ENCODE data around the gene SNX6. TPM values are rescaled to one million over a fixed set of nuclear protein-coding genes. Genes with fewer than 3 reads are reported as not detected.
A peak's percentile ranks its signal among the peaks of the same experiment; 100 is the strongest.

SNX6 gene
- total RNA-seq, 1 experiment from 2014 or later, result 53.9 TPM

DNA sequence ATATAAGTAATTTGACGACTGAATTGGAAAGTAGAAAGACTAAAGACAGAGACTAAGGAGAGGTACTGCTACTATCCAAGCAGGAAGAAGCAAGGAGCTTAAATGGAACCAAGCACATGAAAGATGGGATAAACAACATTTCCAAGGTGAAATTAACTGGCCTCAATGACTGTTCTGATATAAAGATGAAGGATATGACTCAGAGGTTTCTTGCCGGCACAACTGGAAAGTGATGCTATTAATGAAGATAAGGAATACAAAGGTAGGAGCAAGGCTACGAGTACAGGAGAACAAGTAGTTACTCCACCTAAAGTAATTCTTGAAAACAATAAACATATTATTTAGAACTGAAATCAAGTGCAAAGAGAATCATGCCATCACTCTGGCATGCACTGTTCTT, 6.4 kb downstream of the SNX6 start:
- Histone ChIP-seq H3K9me3 (ENCODE audit: low read length) (no peaks in the 10 kb centered on the region), H3K4me3 (ENCODE audit: low read length) (no peak overlapping the region), H3K9me2 (replicated peaks; ENCODE audit: low read length) (no peaks in the 10 kb centered on the region), H3K9ac (ENCODE audit: low read length) (no peak overlapping the region), H3K79me2 (ENCODE audit: low read length) (peaks cover 40% of the 10 kb centered on the region), H3F3A (ENCODE audit: low read length, unreplicated experiment) (no peaks in the 10 kb centered on the region), H3K27me3 (ENCODE audit: low read length) (no peaks in the 10 kb centered on the region), H4K20me1 (ENCODE audit: low read length) (0 out of 2 replicates have a peak, but pooled peaks cover 8% of the 10 kb centered on the region), H3K4me2 (ENCODE audit: low read length) (no peak overlapping the region), H3K27ac (ENCODE audit: low read length) (no peak overlapping the region), H2AFZ (ENCODE audit: low read length) (no peak overlapping the region), H3K36me3 (ENCODE audit: low read depth, low read length) (peaks cover 2% of the 10 kb centered on the region; the same call in 1 of the 2 replicates), H3K4me1 (ENCODE audit: insufficient read depth, low read length) (peaks cover under 1% of the 10 kb centered on the region)
- ChIA-PET POLR2A (ENCODE audit: unreplicated experiment) (no interaction called here), CTCF (no interaction called here)
- no TSS peak for BruUV-seq (replicated peaks)
- peak; percentile 71; the same call in 1 of the 2 replicates for ATAC-seq
- TF ChIP-seq, protein P1, sequence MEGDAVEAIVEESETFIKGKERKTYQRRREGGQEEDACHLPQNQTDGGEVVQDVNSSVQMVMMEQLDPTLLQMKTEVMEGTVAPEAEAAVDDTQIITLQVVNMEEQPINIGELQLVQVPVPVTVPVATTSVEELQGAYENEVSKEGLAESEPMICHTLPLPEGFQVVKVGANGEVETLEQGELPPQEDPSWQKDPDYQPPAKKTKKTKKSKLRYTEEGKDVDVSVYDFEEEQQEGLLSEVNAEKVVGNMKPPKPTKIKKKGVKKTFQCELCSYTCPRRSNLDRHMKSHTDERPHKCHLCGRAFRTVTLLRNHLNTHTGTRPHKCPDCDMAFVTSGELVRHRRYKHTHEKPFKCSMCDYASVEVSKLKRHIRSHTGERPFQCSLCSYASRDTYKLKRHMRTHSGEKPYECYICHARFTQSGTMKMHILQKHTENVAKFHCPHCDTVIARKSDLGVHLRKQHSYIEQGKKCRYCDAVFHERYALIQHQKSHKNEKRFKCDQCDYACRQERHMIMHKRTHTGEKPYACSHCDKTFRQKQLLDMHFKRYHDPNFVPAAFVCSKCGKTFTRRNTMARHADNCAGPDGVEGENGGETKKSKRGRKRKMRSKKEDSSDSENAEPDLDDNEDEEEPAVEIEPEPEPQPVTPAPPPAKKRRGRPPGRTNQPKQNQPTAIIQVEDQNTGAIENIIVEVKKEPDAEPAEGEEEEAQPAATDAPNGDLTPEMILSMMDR (conservative IDR thresholded peaks at IDR 0.05; ENCODE audit: low read depth, low read length), result no peak
- TF ChIP-seq EZH2 (IDR thresholded peaks at IDR 0.05; ENCODE audit: low read length, unreplicated experiment) (no peak), EZH2phosphoT487 (IDR thresholded peaks at IDR 0.05; ENCODE audit: borderline replicate concordance, low read length) (no peak)
- intact Hi-C loops (cut with micrococcal nuclease), result no loop called here
- DNase-seq, result peak; percentile 20

- Histone ChIP-seq H3K9ac (ENCODE audit: low read length) (no peak overlapping the region), H3K4me1 (ENCODE audit: insufficient read depth, low read length) (no peaks in the 10 kb centered on the region; the same call in 1 of the 2 replicates), H3F3A (ENCODE audit: low read length, unreplicated experiment) (no peaks in the 10 kb centered on the region), H3K27ac (ENCODE audit: low read length) (no peak overlapping the region), H4K20me1 (ENCODE audit: low read length) (0 out of 2 replicates have a peak, but pooled peaks cover 8% of the 10 kb centered on the region), H3K4me2 (ENCODE audit: low read length) (no peak overlapping the region), H3K36me3 (ENCODE audit: low read depth, low read length) (peaks cover 2% of the 10 kb centered on the region; the same call in 1 of the 2 replicates), H3K4me3 (ENCODE audit: low read length) (no peak overlapping the region), H3K9me2 (replicated peaks; ENCODE audit: low read length) (no peaks in the 10 kb centered on the region), H3K79me2 (ENCODE audit: low read length) (peaks cover 17% of the 10 kb centered on the region; the same call in 1 of the 2 replicates), H3K27me3 (ENCODE audit: low read length) (no peaks in the 10 kb centered on the region), H2AFZ (ENCODE audit: low read length) (no peak overlapping the region), H3K9me3 (ENCODE audit: low read length) (no peaks in the 10 kb centered on the region)
- intact Hi-C loops (cut with micrococcal nuclease), result no loop called here
- BruUV-seq (replicated peaks), result no TSS peak
- ChIA-PET POLR2A (ENCODE audit: unreplicated experiment) (interaction anchor here (0.6 kb wide), 1 partner anchor 45 kb away, joined by 4 read pairs; no protein-coding TSS in a partner anchor), CTCF (no interaction called here)
- ATAC-seq (no peak), DNase-seq (no peak)
- no peak for TF ChIP-seq EZH2phosphoT487 (IDR thresholded peaks at IDR 0.05; ENCODE audit: borderline replicate concordance, low read length)
- no peak for TF ChIP-seq EZH2 (IDR thresholded peaks at IDR 0.05; ENCODE audit: low read length, unreplicated experiment)
- TF ChIP-seq, protein P1 (conservative IDR thresholded peaks at IDR 0.05; ENCODE audit: low read depth, low read length), result no peak
Observed at GRCh38 chr14:34620839-34621238, 9.1 kb downstream of the SNX6 start.

DNA sequence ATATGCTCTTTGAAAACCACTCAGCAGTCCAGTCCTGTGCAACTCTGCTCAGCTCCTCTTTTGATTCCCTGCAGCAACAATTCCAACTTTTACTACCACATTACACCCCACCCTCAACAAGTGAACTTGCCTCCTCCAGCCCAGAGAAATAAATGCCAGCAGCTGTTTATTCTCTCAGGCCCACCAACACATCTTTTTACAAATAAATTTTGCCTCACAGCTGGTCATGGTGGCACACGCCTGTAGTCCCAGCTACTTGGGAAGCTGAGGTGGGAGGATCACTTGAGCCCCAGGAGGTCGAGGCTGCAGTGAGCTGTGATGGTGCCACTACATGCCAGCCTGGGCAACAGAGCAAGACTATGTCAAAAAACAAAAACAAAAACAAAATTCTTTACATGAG, 9.8 kb downstream of the SNX6 start:
- no TSS peak for BruUV-seq (replicated peaks)
- H3K4me2 ChIP-seq (ENCODE audit: low read length), result no peak overlapping the region
- 0 out of 2 replicates have a peak, but pooled peaks cover 8% of the 10 kb centered on the region for H4K20me1 ChIP-seq (ENCODE audit: low read length)
- ChIA-PET CTCF (no interaction called here), POLR2A (ENCODE audit: unreplicated experiment) (no interaction called here)
- no peaks in the 10 kb centered on the region for H3K9me2 ChIP-seq (replicated peaks; ENCODE audit: low read length)
- H3K4me3 ChIP-seq (ENCODE audit: low read length), result no peak overlapping the region
- peaks cover 2% of the 10 kb centered on the region; the same call in 1 of the 2 replicates for H3K36me3 ChIP-seq (ENCODE audit: low read depth, low read length)
- DNase-seq (no peak), ATAC-seq (no peak)
- H3K9ac ChIP-seq (ENCODE audit: low read length), result no peak overlapping the region
- peaks cover 17% of the 10 kb centered on the region; the same call in 1 of the 2 replicates for H3K79me2 ChIP-seq (ENCODE audit: low read length)
- H3F3A ChIP-seq (ENCODE audit: low read length, unreplicated experiment), result no peaks in the 10 kb centered on the region
- H3K4me1 ChIP-seq (ENCODE audit: insufficient read depth, low read length), result no peaks in the 10 kb centered on the region; the same call in 1 of the 2 replicates
- TF ChIP-seq EZH2phosphoT487 (IDR thresholded peaks at IDR 0.05; ENCODE audit: borderline replicate concordance, low read length) (no peak), EZH2 (IDR thresholded peaks at IDR 0.05; ENCODE audit: low read length, unreplicated experiment) (no peak)
- TF ChIP-seq, protein P1 (conservative IDR thresholded peaks at IDR 0.05; ENCODE audit: low read depth, low read length), result no peak
- intact Hi-C loops (cut with micrococcal nuclease), result no loop called here
- no peaks in the 10 kb centered on the region for H3K27me3 ChIP-seq (ENCODE audit: low read length)
- no peak overlapping the region for H2AFZ ChIP-seq (ENCODE audit: low read length)
- no peak overlapping the region for H3K27ac ChIP-seq (ENCODE audit: low read length)
- H3K9me3 ChIP-seq (ENCODE audit: low read length), result no peaks in the 10 kb centered on the region
